Measurements from ENCODE around the gene TUBA3E.
"Not testable (repeated sequence)": the region's sequence is repeated elsewhere in the genome, so short reads cannot be mapped to it uniquely, and the experiment has no call there.

Gene TUBA3E

GRCh38 chr2:130142396-130143265 lies 55.6 kb downstream of the TUBA3E start:
- DNase-seq = not testable (repeated sequence)

Measured in T-helper 1 cell (primary cell).